GM18861 (cell line): Measurements from ENCODE around the gene CCR6.

Experiments used
- ATAC-seq: cut with Tn5 transposase; IDR thresholded peaks from one replicate; pipeline ENCODE4 v1.9.1; 2021; ENCODE audit not compliant: unreplicated experiment

CCR6 gene

GRCh38 chr6:167097770-167098169, 25.1 kb upstream of the CCR6 start:
- no peak for ATAC-seq

- no peak for ATAC-seq
These were observed 24.1 kb upstream of the CCR6 start for GRCh38 chr6:167098825-167099225.

- ATAC-seq: no peak
These were observed 23.2 kb upstream of the CCR6 start for GRCh38 chr6:167099707-167100106.

GRCh38 chr6:167100241-167100674, 22.6 kb upstream of the CCR6 start:
- ATAC-seq: no peak

GRCh38 chr6:167102318-167102717, 20.6 kb upstream of the CCR6 start:
- ATAC-seq: no peak

GRCh38 chr6:167103041-167103891, 19.6 kb upstream of the CCR6 start:
- peak; percentile 92 for ATAC-seq

- ATAC-seq: no peak
These were observed 18.5 kb upstream of the CCR6 start for GRCh38 chr6:167104388-167104787.

GRCh38 chr6:167105060-167105459, 17.8 kb upstream of the CCR6 start:
- no peak for ATAC-seq

GRCh38 chr6:167106406-167106805, 16.5 kb upstream of the CCR6 start:
- ATAC-seq: no peak

GRCh38 chr6:167107787-167108186, 15.1 kb upstream of the CCR6 start:
- ATAC-seq: no peak

GRCh38 chr6:167108278-167108677, 14.6 kb upstream of the CCR6 start:
- ATAC-seq: no peak

- ATAC-seq: no peak
These were observed 13.2 kb upstream of the CCR6 start for GRCh38 chr6:167109651-167110050.

GRCh38 chr6:167111597-167111996, 11.3 kb upstream of the CCR6 start:
- no peak for ATAC-seq

- ATAC-seq: no peak
These were observed 10.5 kb upstream of the CCR6 start for GRCh38 chr6:167112421-167112820.

- peak; percentile 54 for ATAC-seq
These were observed 9.7 kb upstream of the CCR6 start for GRCh38 chr6:167113047-167113754.

- peak; percentile 73 for ATAC-seq
These were observed 8.7 kb upstream of the CCR6 start for GRCh38 chr6:167113935-167114910.

GRCh38 chr6:167115054-167115453, 7.8 kb upstream of the CCR6 start:
- no peak for ATAC-seq

- ATAC-seq: no peak
These were observed 6.6 kb upstream of the CCR6 start for GRCh38 chr6:167116109-167116837.

GRCh38 chr6:167116838-167117228, 6.1 kb upstream of the CCR6 start:
- no peak for ATAC-seq

GRCh38 chr6:167118006-167118405, 4.9 kb upstream of the CCR6 start:
- no peak for ATAC-seq
